ENCODE data around the gene SLC13A2.
"Not testable (repeated sequence)": the region's sequence is repeated elsewhere in the genome, so short reads cannot be mapped to it uniquely, and the experiment has no call there.

SLC13A2 gene

GRCh38 chr17:28519236-28519635, 45.8 kb downstream of the SLC13A2 start:
- DNase-seq: no peak

GRCh38 chr17:28520687-28521086, 47.2 kb downstream of the SLC13A2 start:
- no peak for DNase-seq

- no peak for DNase-seq
Observed at GRCh38 chr17:28521311-28522085, 48.1 kb downstream of the SLC13A2 start.

GRCh38 chr17:28522281-28522680, 48.8 kb downstream of the SLC13A2 start:
- not testable (repeated sequence) for DNase-seq

- no peak for DNase-seq
Observed at GRCh38 chr17:28523186-28523585, 49.7 kb downstream of the SLC13A2 start.

- no peak for DNase-seq
Observed at GRCh38 chr17:28523876-28524275, 50.4 kb downstream of the SLC13A2 start.

GRCh38 chr17:28524476-28525424, 51.3 kb downstream of the SLC13A2 start:
- DNase-seq: no peak

GRCh38 chr17:28526381-28526780, 52.9 kb downstream of the SLC13A2 start:
- no peak for DNase-seq

GRCh38 chr17:28527181-28527681, 53.8 kb downstream of the SLC13A2 start:
- DNase-seq: no peak

- no peak for DNase-seq
Observed at GRCh38 chr17:28527859-28528258, 54.4 kb downstream of the SLC13A2 start.

- no peak for DNase-seq
Observed at GRCh38 chr17:28528327-28529012, 55.0 kb downstream of the SLC13A2 start.

GRCh38 chr17:28529013-28529400, 55.6 kb downstream of the SLC13A2 start:
- no peak for DNase-seq

- DNase-seq: no peak
Observed at GRCh38 chr17:28530250-28530649, 56.8 kb downstream of the SLC13A2 start.

GRCh38 chr17:28530926-28531325, 57.5 kb downstream of the SLC13A2 start:
- DNase-seq: no peak

GRCh38 chr17:28532050-28532960, 58.9 kb downstream of the SLC13A2 start:
- DNase-seq: no peak

GRCh38 chr17:28533091-28533807, 59.8 kb downstream of the SLC13A2 start:
- no peak for DNase-seq

- no peak for DNase-seq
Observed at GRCh38 chr17:28534740-28535375, 61.4 kb downstream of the SLC13A2 start.

GRCh38 chr17:28536532-28537218, 63.2 kb downstream of the SLC13A2 start:
- DNase-seq: no peak

GRCh38 chr17:28537219-28537610, 63.8 kb downstream of the SLC13A2 start:
- no peak for DNase-seq

GRCh38 chr17:28538296-28538895, 65.0 kb downstream of the SLC13A2 start:
- no peak for DNase-seq

Data from CD4-positive, alpha-beta T cell treated with Interleukin-21 for 1 hour (primary cell).